Globus pallidus (tissue), 1 donor: Measurements from ENCODE around the gene ARHGEF10L.
"Not testable (repeated sequence)": the region's sequence is repeated elsewhere in the genome, so short reads cannot be mapped to it uniquely, and the experiment has no call there.

Source experiments
- DNase-seq: peaks from one replicate; pipeline ENCODE4 v3.0.0-alpha.2; 2015; ENCODE audit warnings: low spot score

The ARHGEF10L gene

DNA sequence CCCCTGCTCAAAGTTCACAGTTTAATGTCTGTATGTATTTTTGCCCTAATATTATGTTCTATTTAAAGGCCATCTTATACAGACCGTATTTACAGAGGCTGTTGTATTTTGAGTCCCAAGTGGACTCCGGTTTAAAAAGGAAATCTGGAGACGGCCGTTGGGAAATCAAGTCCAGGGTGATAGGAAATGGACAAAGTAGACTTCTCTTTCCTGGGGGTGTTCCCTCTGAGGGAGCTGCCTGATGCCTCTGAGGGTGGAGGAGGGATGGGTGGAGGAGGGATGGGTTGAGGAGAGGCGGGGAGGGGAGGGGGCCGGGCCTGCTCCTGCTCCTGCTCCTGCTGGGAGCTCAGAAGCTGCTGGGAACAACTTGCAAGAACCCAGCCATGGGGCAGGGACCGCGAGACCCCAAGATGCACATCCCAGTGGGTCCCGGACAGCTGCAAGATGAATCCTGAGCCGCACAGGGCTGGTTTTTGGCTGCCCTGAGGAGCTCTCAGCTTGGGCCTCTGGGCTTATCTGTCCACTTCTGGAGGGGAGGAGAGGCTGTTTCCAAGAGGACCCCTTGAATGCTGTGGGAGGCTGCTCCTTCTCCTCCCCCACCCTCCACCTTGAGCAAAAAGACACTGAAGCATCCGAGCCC, 203.6 kb downstream of the ARHGEF10L start:
- DNase-seq: no peak

GRCh38 chr1:17743925-17744324, 204.4 kb downstream of the ARHGEF10L start:
- no peak for DNase-seq

GRCh38 chr1:17744666-17745478, 205.4 kb downstream of the ARHGEF10L start:
- DNase-seq: no peak

DNA sequence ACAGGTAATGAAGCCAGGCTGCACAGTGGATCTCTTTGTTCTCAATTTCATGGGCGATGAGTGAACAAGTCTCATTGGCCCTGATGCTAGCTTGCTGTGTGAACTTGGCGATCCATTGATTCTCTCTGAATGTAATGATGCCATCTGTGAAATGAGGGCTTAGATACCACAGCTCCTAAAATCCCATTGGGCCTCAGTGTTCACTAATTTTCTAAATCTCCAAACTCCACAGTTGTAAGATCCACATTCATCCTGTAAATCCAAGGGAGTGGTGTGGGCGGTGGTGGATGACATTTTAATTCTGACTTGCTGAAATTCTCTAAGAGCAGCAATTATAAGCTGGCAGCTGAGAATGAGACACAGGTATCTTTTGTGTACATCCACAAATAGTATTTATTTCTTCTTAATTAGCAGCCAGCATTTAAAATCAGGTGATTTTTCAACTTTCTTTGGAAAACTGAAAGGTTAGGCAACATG, 206.0 kb downstream of the ARHGEF10L start:
- no peak for DNase-seq

- not testable (repeated sequence) for DNase-seq
Observed at GRCh38 chr1:17746281-17746680, 206.8 kb downstream of the ARHGEF10L start.

DNA sequence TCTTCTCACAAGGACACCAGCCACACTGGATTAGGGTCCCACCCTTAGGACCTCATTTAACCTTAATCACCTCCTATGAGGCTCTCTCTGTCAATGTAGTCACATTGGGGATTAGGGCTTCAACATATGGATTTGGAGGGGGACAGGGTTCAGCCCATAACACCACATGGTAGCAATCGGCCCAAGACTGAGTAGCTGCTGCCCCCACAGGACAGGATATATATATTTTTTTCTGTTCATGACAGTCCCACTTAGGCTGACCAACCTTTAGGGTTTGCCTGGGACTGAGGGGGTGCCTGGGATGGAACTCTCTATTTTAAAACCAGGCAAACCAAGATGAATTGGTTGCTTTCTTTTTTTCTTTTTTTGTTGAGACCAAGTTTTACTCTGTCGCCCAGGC, 207.4 kb downstream of the ARHGEF10L start:
- DNase-seq: no peak
